ENCODE results near the gene TENT5C. TPM values are rescaled to one million over a fixed set of nuclear protein-coding genes. Genes with fewer than 3 reads are reported as not detected.
A peak's percentile ranks its signal among the peaks of the same experiment; 100 is the strongest.

TENT5C gene
- total RNA-seq, 1 experiment from 2014 or later = 1.4 TPM

DNA sequence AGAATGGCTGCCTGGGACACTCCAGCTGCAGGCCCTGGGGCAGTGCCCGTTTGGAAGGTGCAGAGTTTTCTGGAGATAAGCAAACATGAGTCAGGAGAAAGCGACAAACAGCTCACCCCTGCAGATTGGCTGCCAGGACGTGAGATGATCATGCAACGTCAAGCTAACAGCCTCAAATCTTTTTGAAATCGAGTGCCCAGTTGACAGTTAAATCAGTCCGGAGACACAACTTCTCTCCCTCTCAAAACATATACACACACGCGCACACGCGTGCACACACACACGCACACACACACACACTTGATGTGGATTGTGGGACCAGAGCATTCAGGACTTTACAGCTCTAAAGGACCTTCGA lies 49.4 kb downstream of the TENT5C start:
- Mint-ChIP-seq H3K4me1 (peaks cover 42% of the 10 kb centered on the region), H3K4me3 (no peak overlapping the region), H3K9me3 (peaks cover 13% of the 10 kb centered on the region), H3K27me3 (ENCODE audit: low read depth) (no peaks in the 10 kb centered on the region; the same call in 1 of the 2 replicates), H3K36me3 (peaks cover 3% of the 10 kb centered on the region), H3K27ac (0 out of 2 replicates have a peak overlapping the region, but pooled peaks have one; percentile 39)
- no peak for TF ChIP-seq GTF2I (CRISPR knock-in tag; conservative IDR thresholded peaks at IDR 0.05)
- no peak for TF ChIP-seq ETV6 (CRISPR knock-in tag; IDR thresholded peaks at IDR 0.05)
- TF ChIP-seq ZNF396 (CRISPR knock-in tag; IDR thresholded peaks at IDR 0.05; ENCODE audit: borderline replicate concordance) = no peak
- no peak for TF ChIP-seq NR2C2 (CRISPR knock-in tag; IDR thresholded peaks at IDR 0.05)
- no peak for TF ChIP-seq PRDM15 (CRISPR knock-in tag; IDR thresholded peaks at IDR 0.05)
- TF ChIP-seq ZNF423 (CRISPR knock-in tag; IDR thresholded peaks at IDR 0.05) = no peak
- no peak for TF ChIP-seq TEAD1 (CRISPR knock-in tag; IDR thresholded peaks at IDR 0.05)
- TF ChIP-seq, protein P1, sequence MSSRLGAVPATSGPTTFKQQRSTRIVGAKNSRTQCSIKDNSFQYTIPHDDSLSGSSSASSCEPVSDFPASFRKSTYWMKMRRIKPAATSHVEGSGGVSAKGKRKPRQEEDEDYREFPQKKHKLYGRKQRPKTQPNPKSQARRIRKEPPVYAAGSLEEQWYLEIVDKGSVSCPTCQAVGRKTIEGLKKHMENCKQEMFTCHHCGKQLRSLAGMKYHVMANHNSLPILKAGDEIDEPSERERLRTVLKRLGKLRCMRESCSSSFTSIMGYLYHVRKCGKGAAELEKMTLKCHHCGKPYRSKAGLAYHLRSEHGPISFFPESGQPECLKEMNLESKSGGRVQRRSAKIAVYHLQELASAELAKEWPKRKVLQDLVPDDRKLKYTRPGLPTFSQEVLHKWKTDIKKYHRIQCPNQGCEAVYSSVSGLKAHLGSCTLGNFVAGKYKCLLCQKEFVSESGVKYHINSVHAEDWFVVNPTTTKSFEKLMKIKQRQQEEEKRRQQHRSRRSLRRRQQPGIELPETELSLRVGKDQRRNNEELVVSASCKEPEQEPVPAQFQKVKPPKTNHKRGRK (CRISPR knock-in tag; IDR thresholded peaks at IDR 0.05; ENCODE audit: borderline replicate concordance) = no peak
- TF ChIP-seq ZBTB21 (CRISPR knock-in tag; IDR thresholded peaks at IDR 0.05; ENCODE audit: borderline replicate concordance) = no peak
- TF ChIP-seq ZNF232 (CRISPR knock-in tag; IDR thresholded peaks at IDR 0.05) = no peak
- no peak for TF ChIP-seq SMAD4 (CRISPR knock-in tag; IDR thresholded peaks at IDR 0.05)
- TF ChIP-seq, protein P2, sequence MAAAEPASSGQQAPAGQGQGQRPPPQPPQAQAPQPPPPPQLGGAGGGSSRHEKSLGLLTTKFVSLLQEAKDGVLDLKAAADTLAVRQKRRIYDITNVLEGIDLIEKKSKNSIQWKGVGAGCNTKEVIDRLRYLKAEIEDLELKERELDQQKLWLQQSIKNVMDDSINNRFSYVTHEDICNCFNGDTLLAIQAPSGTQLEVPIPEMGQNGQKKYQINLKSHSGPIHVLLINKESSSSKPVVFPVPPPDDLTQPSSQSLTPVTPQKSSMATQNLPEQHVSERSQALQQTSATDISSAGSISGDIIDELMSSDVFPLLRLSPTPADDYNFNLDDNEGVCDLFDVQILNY (CRISPR knock-in tag; IDR thresholded peaks at IDR 0.05) = no peak
- TF ChIP-seq RELA (CRISPR knock-in tag; IDR thresholded peaks at IDR 0.05; ENCODE audit: borderline replicate concordance) = no peak
- TF ChIP-seq CBFB (CRISPR knock-in tag; IDR thresholded peaks at IDR 0.05; ENCODE audit: low read depth) = no peak
- no peak for TF ChIP-seq AR (CRISPR knock-in tag; IDR thresholded peaks at IDR 0.05)
- ChIA-PET CTCF (no interaction called here), POLR2A (no interaction called here)
- ATAC-seq = no peak
- DNase-seq (ENCODE audit: low spot score) = no peak

DNA sequence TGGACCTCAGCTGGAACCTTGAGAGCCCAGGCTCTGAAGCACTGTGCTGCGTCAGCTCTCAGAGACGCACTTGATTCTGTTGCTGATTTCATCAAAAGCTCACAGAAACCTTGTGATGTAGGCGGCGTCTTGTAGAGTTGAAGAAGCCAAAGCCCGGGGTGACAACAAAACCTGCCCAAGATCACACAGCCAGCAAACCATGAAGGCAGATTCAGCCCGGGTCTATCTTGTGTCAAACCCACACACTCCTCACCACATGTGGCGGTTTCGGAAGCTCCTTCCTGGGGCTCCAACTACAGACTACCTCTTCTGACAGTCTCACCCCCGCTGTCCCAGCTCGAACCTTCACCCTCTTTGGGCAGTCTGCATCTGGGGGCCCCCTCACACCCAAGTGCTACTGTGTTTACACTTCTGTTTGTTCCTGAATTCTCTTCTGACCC lies 50.4 kb downstream of the TENT5C start:
- DNase-seq (ENCODE audit: low spot score) = no peak
- H3K27ac Mint-ChIP-seq = no peak overlapping the region
- H3K27me3 Mint-ChIP-seq (ENCODE audit: low read depth) = no peaks in the 10 kb centered on the region; the same call in 1 of the 2 replicates
- H3K4me1 Mint-ChIP-seq = peaks cover 37% of the 10 kb centered on the region
- ChIA-PET POLR2A (interaction anchor here (1.0 kb wide), 1 partner anchor 88 kb away, joined by 3 read pairs; no protein-coding TSS in a partner anchor), CTCF (interaction anchor here (1.0 to 1.7 kb wide), 2 partner anchors 18 to 98 kb away, joined by 3 read pairs; no protein-coding TSS in a partner anchor)
- no peak overlapping the region for H3K4me3 Mint-ChIP-seq
- H3K36me3 Mint-ChIP-seq = peaks cover 2% of the 10 kb centered on the region
- H3K9me3 Mint-ChIP-seq = peaks cover 10% of the 10 kb centered on the region
- ATAC-seq = no peak
- TF ChIP-seq ZNF317 (CRISPR knock-in tag; IDR thresholded peaks at IDR 0.05; ENCODE audit: borderline replicate concordance, low read depth) = no peak
- no peak for TF ChIP-seq MYBL2 (CRISPR knock-in tag; IDR thresholded peaks at IDR 0.05)
- TF ChIP-seq MAX (CRISPR knock-in tag; IDR thresholded peaks at IDR 0.05) = no peak
- TF ChIP-seq, protein P3, sequence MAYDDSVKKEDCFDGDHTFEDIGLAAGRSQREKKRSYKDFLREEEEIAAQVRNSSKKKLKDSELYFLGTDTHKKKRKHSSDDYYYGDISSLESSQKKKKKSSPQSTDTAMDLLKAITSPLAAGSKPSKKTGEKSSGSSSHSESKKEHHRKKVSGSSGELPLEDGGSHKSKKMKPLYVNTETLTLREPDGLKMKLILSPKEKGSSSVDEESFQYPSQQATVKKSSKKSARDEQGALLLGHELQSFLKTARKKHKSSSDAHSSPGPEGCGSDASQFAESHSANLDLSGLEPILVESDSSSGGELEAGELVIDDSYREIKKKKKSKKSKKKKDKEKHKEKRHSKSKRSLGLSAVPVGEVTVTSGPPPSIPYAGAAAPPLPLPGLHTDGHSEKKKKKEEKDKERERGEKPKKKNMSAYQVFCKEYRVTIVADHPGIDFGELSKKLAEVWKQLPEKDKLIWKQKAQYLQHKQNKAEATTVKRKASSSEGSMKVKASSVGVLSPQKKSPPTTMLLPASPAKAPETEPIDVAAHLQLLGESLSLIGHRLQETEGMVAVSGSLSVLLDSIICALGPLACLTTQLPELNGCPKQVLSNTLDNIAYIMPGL (CRISPR knock-in tag; IDR thresholded peaks at IDR 0.05) = no peak
- no peak for TF ChIP-seq ATF6 (CRISPR knock-in tag; IDR thresholded peaks at IDR 0.05)
- TF ChIP-seq TCF7 (CRISPR knock-in tag; IDR thresholded peaks at IDR 0.05; ENCODE audit: low read depth) = no peak
- TF ChIP-seq IRF2 (CRISPR knock-in tag; IDR thresholded peaks at IDR 0.05; ENCODE audit: borderline replicate concordance, low read depth) = no peak
- no peak for TF ChIP-seq ELF4 (CRISPR knock-in tag; IDR thresholded peaks at IDR 0.05; ENCODE audit: low read depth)
